Neuron (in vitro differentiated cells): ENCODE data around the gene SYNE2.

Experiments
- H2AFZ ChIP-seq: one replicate; pipeline ENCODE4 v1.6.1; 2013; ENCODE audit warnings: low read depth, mild to moderate bottlenecking, inconsistent platforms, low read length, moderate library complexity
- H3K27me3 ChIP-seq: one replicate; pipeline ENCODE4 v1.6.1; 2013; ENCODE audit warnings: low read length; ENCODE audit not compliant: insufficient read depth
- H3K36me3 ChIP-seq: one replicate; pipeline ENCODE4 v1.6.1; 2013; ENCODE audit warnings: low read length; ENCODE audit not compliant: insufficient read depth
- H3K4me1 ChIP-seq: one replicate; pipeline ENCODE4 v1.6.1; 2013; ENCODE audit warnings: low read length; ENCODE audit not compliant: insufficient read depth
- H3K4me3 ChIP-seq: 2 replicates; pipeline ENCODE4 v1.5.1; 2013; ENCODE audit warnings: mild to moderate bottlenecking, low read length, moderate library complexity
- H3K9me3 ChIP-seq: one replicate; pipeline ENCODE4 v1.6.1; 2013; ENCODE audit warnings: low read length

SYNE2 gene

DNA sequence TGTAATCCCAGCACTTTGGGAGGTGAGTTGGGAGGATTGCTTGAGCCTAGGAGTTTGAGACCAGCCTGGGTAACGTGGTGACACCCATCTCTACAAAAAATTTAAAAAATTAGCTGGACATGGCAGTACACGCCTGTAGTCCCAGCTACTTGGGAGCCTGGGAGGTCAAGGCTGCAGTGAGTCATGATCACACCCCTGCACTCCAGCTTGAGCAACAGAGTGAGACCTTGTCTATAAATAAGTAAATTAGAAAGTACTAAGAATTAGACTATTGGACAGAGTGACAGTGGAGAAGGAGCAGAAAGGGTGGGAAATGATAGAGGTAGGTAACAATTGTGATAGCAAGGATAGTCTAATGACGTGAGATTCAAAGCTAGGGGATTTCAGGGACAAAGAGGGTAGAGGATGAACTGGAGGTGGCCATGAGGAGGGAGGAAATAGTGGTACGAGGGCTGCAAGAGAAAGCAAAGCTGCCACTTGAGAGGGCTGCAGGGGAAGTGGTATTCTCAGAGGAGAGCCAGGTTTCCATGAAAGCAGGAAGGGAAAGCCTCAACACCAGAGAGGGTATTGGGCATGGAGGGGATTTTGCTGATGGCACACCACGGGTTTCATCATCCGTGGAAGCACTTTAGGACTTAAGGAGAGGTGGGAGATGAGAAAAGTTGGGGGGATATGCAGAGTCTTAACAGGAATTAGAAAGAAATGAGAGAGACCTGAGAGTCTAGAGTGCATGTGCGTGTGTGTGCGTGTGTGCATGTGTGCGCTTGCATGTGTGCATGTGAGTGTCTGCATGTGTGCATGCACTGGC, 85.6 kb downstream of the SYNE2 start:
- Histone ChIP-seq H3K36me3 (peaks cover 19% of the 10 kb centered on the region), H2AFZ (no peak overlapping the region), H3K4me1 (peaks cover 11% of the 10 kb centered on the region), H3K9me3 (no peaks in the 10 kb centered on the region), H3K27me3 (no peaks in the 10 kb centered on the region), H3K4me3 (no peak overlapping the region)

DNA sequence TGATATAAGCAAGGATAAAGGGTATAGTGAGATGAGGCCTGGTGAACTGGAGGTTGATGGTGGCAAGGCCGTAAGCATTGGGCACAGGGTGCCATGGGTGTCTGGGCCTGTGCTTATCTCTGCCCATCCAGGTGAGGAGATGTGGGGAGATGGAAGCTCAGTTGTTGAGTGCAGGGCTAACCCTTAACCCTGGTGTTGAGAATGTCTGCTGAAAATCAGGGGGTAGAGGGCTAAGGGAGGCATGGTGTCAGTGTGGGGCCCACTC, 86.1 kb downstream of the SYNE2 start:
- Histone ChIP-seq H3K4me1 (peaks cover 6% of the 10 kb centered on the region), H3K9me3 (no peaks in the 10 kb centered on the region), H3K27me3 (no peaks in the 10 kb centered on the region), H2AFZ (no peak overlapping the region), H3K4me3 (no peak overlapping the region), H3K36me3 (peaks cover 19% of the 10 kb centered on the region)

DNA sequence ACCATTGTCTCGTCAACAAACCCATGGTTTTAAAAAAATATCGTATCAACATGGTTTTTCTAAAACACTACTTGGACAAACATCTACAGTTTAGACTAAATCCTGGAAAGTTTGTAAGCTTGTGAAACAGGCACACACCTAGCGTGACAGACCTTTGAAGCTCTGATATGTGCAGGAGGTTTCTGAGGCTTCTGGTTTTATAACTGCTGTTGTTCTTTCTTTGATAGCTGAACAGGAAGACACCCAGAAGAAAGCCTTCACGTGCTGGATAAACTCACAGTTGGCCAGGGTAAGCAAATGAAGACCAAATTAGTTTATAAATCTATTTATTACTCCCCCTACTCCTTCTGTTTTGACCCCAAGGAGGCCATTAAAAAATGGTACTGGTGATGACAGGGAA, 87.6 kb downstream of the SYNE2 start:
- no peaks in the 10 kb centered on the region for H3K27me3 ChIP-seq
- H3K4me1 ChIP-seq = no peaks in the 10 kb centered on the region
- H2AFZ ChIP-seq = no peak overlapping the region
- no peaks in the 10 kb centered on the region for H3K9me3 ChIP-seq
- peaks cover 19% of the 10 kb centered on the region for H3K36me3 ChIP-seq
- H3K4me3 ChIP-seq = no peak overlapping the region

GRCh38 chr14:63941023-63941422, 88.2 kb downstream of the SYNE2 start:
- H3K36me3 ChIP-seq = peaks cover 19% of the 10 kb centered on the region
- no peaks in the 10 kb centered on the region for H3K27me3 ChIP-seq
- H2AFZ ChIP-seq = no peak overlapping the region
- no peaks in the 10 kb centered on the region for H3K9me3 ChIP-seq
- no peak overlapping the region for H3K4me3 ChIP-seq
- H3K4me1 ChIP-seq = no peaks in the 10 kb centered on the region

GRCh38 chr14:63949696-63950095, 96.9 kb downstream of the SYNE2 start:
- Histone ChIP-seq H2AFZ (no peak overlapping the region), H3K4me1 (no peaks in the 10 kb centered on the region), H3K4me3 (no peak overlapping the region), H3K9me3 (no peaks in the 10 kb centered on the region), H3K36me3 (peaks cover 52% of the 10 kb centered on the region), H3K27me3 (no peaks in the 10 kb centered on the region)

DNA sequence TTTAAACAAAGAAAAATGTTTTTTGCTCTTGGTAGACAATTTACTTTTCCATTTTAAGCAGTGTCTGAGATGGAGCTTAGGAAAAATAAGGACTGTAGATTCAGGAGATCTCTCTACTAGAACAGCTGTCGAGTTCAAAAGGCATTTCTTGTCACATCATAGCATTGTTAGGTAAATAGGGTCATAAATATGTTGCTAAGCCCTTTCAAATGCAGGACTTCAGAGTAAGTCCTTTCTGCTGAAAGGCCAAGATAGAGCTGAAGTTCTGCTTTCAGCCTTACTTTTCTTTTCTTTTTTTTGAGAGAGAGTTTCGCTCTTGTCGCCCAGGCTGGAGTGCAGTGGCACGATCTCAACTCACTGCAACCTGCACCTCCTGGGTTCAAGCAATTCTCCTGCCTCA, 98.2 kb downstream of the SYNE2 start:
- Histone ChIP-seq H3K36me3 (peaks cover 61% of the 10 kb centered on the region), H3K27me3 (no peaks in the 10 kb centered on the region), H3K9me3 (no peaks in the 10 kb centered on the region), H2AFZ (no peak overlapping the region), H3K4me1 (no peaks in the 10 kb centered on the region), H3K4me3 (no peak overlapping the region)

- no peaks in the 10 kb centered on the region for H3K9me3 ChIP-seq
- H3K4me3 ChIP-seq = no peak overlapping the region
- H3K4me1 ChIP-seq = no peaks in the 10 kb centered on the region
- H2AFZ ChIP-seq = no peak overlapping the region
- no peaks in the 10 kb centered on the region for H3K27me3 ChIP-seq
- peaks cover 65% of the 10 kb centered on the region for H3K36me3 ChIP-seq
Observed at GRCh38 chr14:63951429-63951828, 98.6 kb downstream of the SYNE2 start.

- no peaks in the 10 kb centered on the region for H3K27me3 ChIP-seq
- no peaks in the 10 kb centered on the region for H3K9me3 ChIP-seq
- H3K4me3 ChIP-seq = no peak overlapping the region
- no peaks in the 10 kb centered on the region for H3K4me1 ChIP-seq
- no peak overlapping the region for H2AFZ ChIP-seq
- peaks cover 71% of the 10 kb centered on the region for H3K36me3 ChIP-seq
Observed at GRCh38 chr14:63952053-63952932, 99.5 kb downstream of the SYNE2 start.

DNA sequence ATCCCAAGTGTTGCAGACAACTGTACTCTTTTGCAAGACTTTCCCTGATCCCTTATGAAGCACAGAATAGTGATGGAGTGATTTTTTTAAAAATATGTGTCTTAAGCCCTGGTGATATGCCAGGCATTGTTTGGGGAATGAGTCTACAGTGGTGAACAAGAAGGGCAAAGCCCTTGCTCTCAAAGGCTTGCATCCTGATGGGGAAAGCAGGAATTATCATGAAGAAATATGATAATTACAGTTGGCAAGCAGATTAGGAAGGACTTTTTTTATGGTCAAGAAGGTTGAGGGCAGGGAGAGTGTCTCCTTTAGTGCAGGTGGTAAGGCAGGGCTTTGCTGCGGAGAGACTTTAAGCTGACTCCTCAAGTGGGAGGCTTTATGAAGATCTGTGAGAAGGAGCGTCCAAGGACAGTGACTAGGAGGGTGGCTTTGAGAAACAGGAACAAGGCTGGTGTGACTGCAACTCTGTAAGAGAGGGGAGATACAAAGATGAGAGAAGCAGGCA, 100.2 kb downstream of the SYNE2 start:
- Histone ChIP-seq H3K36me3 (peaks cover 69% of the 10 kb centered on the region), H3K4me1 (no peaks in the 10 kb centered on the region)

DNA sequence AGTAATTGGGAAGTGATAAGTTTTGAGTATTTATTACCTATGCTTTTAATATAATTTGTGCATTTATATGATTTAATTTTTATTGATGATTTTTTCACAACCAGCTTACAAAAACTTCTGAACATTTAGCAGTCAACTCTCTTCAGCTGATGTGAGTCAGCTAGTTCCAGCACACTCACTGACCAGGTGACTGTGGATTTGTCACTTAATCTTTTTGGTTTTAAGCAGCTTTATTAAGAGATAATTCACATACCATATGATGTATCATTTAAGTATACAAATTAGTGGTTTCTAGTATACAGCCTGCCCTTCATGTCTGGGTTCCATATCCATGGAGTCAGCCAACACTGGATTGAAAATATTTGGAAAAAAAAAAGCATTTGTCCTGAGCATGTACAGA, 103.5 kb downstream of the SYNE2 start:
- no peak overlapping the region for H3K4me3 ChIP-seq
- no peaks in the 10 kb centered on the region for H3K27me3 ChIP-seq
- no peaks in the 10 kb centered on the region for H3K9me3 ChIP-seq
- no peaks in the 10 kb centered on the region for H3K4me1 ChIP-seq
- peaks cover 56% of the 10 kb centered on the region for H3K36me3 ChIP-seq
- no peak overlapping the region for H2AFZ ChIP-seq

More for the DNA sequence above, 100.2 kb downstream of the SYNE2 start:
- Histone ChIP-seq H3K9me3 (no peaks in the 10 kb centered on the region), H3K4me3 (no peak overlapping the region), H3K27me3 (no peaks in the 10 kb centered on the region), H2AFZ (no peak overlapping the region)

GRCh38 chr14:63960926-63961567, 108.2 kb downstream of the SYNE2 start:
- no peak overlapping the region for H3K4me3 ChIP-seq
- H2AFZ ChIP-seq = no peak overlapping the region
- H3K36me3 ChIP-seq = peaks cover 42% of the 10 kb centered on the region
- no peaks in the 10 kb centered on the region for H3K9me3 ChIP-seq
- H3K27me3 ChIP-seq = no peaks in the 10 kb centered on the region
- no peaks in the 10 kb centered on the region for H3K4me1 ChIP-seq

- H3K27me3 ChIP-seq = no peaks in the 10 kb centered on the region
Observed at GRCh38 chr14:63962906-63963305, 110.1 kb downstream of the SYNE2 start.

DNA sequence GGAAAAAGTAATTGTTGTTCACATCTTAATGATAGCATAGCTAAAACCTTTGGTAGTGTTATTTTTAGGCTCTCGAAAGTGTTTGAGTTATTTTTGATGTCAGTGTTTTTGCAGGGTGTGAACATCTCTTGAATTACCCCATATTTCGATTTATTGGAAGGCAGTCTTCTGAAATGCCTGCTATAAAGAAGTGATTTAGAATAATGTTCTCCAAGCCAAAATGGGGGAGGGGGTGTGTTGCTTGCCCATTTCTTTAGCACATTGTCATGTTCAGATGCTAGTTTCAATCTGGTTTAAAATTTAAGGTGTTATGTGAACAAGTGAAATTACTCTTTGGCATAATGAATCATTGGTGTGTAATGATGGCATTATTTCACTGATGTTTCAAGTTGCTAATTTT, 110.6 kb downstream of the SYNE2 start:
- no peak overlapping the region for H2AFZ ChIP-seq
- H3K4me3 ChIP-seq = no peak overlapping the region
- no peaks in the 10 kb centered on the region for H3K9me3 ChIP-seq
- H3K4me1 ChIP-seq = no peaks in the 10 kb centered on the region
- no peaks in the 10 kb centered on the region for H3K27me3 ChIP-seq
- peaks cover 47% of the 10 kb centered on the region for H3K36me3 ChIP-seq

More at GRCh38 chr14:63962906-63963305, 110.1 kb downstream of the SYNE2 start:
- no peaks in the 10 kb centered on the region for H3K4me1 ChIP-seq
- H3K36me3 ChIP-seq = peaks cover 42% of the 10 kb centered on the region
- H2AFZ ChIP-seq = no peak overlapping the region
- H3K4me3 ChIP-seq = no peak overlapping the region
- no peaks in the 10 kb centered on the region for H3K9me3 ChIP-seq
